ENCODE measurements around the gene SCLY.

Gene SCLY

GRCh38 chr2:238119756-238120462 is 59.1 kb downstream of the SCLY start:
- Histone ChIP-seq H3K4me3 (ENCODE audit: low read length) (no peak overlapping the region), H3K9me3 (ENCODE audit: insufficient read depth, low read depth, low read length) (no peaks in the 10 kb centered on the region), H3K36me3 (ENCODE audit: insufficient read depth, low read depth, low read length) (no peaks in the 10 kb centered on the region), H3K4me1 (ENCODE audit: insufficient read depth, low read length) (no peaks in the 10 kb centered on the region), H3K27me3 (ENCODE audit: insufficient read depth, low read length) (peaks cover 13% of the 10 kb centered on the region; the same call in 1 of the 2 replicates), H3K27ac (ENCODE audit: low read length) (no peak overlapping the region), H3K9ac (ENCODE audit: low read depth, low read length) (no peak overlapping the region)

GRCh38 chr2:238120463-238121298 is 59.9 kb downstream of the SCLY start:
- Histone ChIP-seq H3K36me3 (ENCODE audit: insufficient read depth, low read depth, low read length) (no peaks in the 10 kb centered on the region), H3K4me3 (ENCODE audit: low read length) (no peak overlapping the region), H3K27ac (ENCODE audit: low read length) (no peak overlapping the region), H3K27me3 (ENCODE audit: insufficient read depth, low read length) (peaks cover 13% of the 10 kb centered on the region; the same call in 1 of the 2 replicates), H3K4me1 (ENCODE audit: insufficient read depth, low read length) (no peaks in the 10 kb centered on the region), H3K9me3 (ENCODE audit: insufficient read depth, low read depth, low read length) (no peaks in the 10 kb centered on the region), H3K9ac (ENCODE audit: low read depth, low read length) (no peak overlapping the region)

- H3K27me3 ChIP-seq (ENCODE audit: insufficient read depth, low read length), result peaks cover 13% of the 10 kb centered on the region; the same call in 1 of the 2 replicates
- H3K4me1 ChIP-seq (ENCODE audit: insufficient read depth, low read length), result no peaks in the 10 kb centered on the region
- H3K9ac ChIP-seq (ENCODE audit: low read depth, low read length), result no peak overlapping the region
- no peaks in the 10 kb centered on the region for H3K36me3 ChIP-seq (ENCODE audit: insufficient read depth, low read depth, low read length)
- no peaks in the 10 kb centered on the region for H3K9me3 ChIP-seq (ENCODE audit: insufficient read depth, low read depth, low read length)
- no peak overlapping the region for H3K4me3 ChIP-seq (ENCODE audit: low read length)
- no peak overlapping the region for H3K27ac ChIP-seq (ENCODE audit: low read length)
Measured at GRCh38 chr2:238121511-238122286, 60.9 kb downstream of the SCLY start.

GRCh38 chr2:238122287-238123217 is 61.8 kb downstream of the SCLY start:
- H3K9ac ChIP-seq (ENCODE audit: low read depth, low read length), result no peak overlapping the region
- H3K27ac ChIP-seq (ENCODE audit: low read length), result no peak overlapping the region
- no peaks in the 10 kb centered on the region for H3K9me3 ChIP-seq (ENCODE audit: insufficient read depth, low read depth, low read length)
- no peak overlapping the region for H3K4me3 ChIP-seq (ENCODE audit: low read length)
- no peaks in the 10 kb centered on the region for H3K36me3 ChIP-seq (ENCODE audit: insufficient read depth, low read depth, low read length)
- no peaks in the 10 kb centered on the region for H3K4me1 ChIP-seq (ENCODE audit: insufficient read depth, low read length)
- peaks cover 12% of the 10 kb centered on the region; the same call in 1 of the 2 replicates for H3K27me3 ChIP-seq (ENCODE audit: insufficient read depth, low read length)

- peaks cover 4% of the 10 kb centered on the region for H3K27me3 ChIP-seq (ENCODE audit: insufficient read depth, low read length)
- H3K9ac ChIP-seq (ENCODE audit: low read depth, low read length), result no peak overlapping the region
- H3K36me3 ChIP-seq (ENCODE audit: insufficient read depth, low read depth, low read length), result no peaks in the 10 kb centered on the region
- no peak overlapping the region for H3K4me3 ChIP-seq (ENCODE audit: low read length)
- no peaks in the 10 kb centered on the region for H3K4me1 ChIP-seq (ENCODE audit: insufficient read depth, low read length)
- no peaks in the 10 kb centered on the region for H3K9me3 ChIP-seq (ENCODE audit: insufficient read depth, low read depth, low read length)
- no peak overlapping the region for H3K27ac ChIP-seq (ENCODE audit: low read length)
Measured at GRCh38 chr2:238123218-238123971, 62.6 kb downstream of the SCLY start.

- H3K9ac ChIP-seq (ENCODE audit: low read depth, low read length), result no peak overlapping the region
- H3K27me3 ChIP-seq (ENCODE audit: insufficient read depth, low read length), result no peaks in the 10 kb centered on the region; the same call in 1 of the 2 replicates
- H3K9me3 ChIP-seq (ENCODE audit: insufficient read depth, low read depth, low read length), result no peaks in the 10 kb centered on the region
- no peak overlapping the region for H3K4me3 ChIP-seq (ENCODE audit: low read length)
- H3K36me3 ChIP-seq (ENCODE audit: insufficient read depth, low read depth, low read length), result no peaks in the 10 kb centered on the region
- H3K27ac ChIP-seq (ENCODE audit: low read length), result no peak overlapping the region
- H3K4me1 ChIP-seq (ENCODE audit: insufficient read depth, low read length), result no peaks in the 10 kb centered on the region
Measured at GRCh38 chr2:238123991-238124470, 63.2 kb downstream of the SCLY start.

GRCh38 chr2:238124488-238125126 is 63.8 kb downstream of the SCLY start:
- Histone ChIP-seq H3K9ac (ENCODE audit: low read depth, low read length) (no peak overlapping the region), H3K27ac (ENCODE audit: low read length) (no peak overlapping the region), H3K36me3 (ENCODE audit: insufficient read depth, low read depth, low read length) (no peaks in the 10 kb centered on the region), H3K9me3 (ENCODE audit: insufficient read depth, low read depth, low read length) (no peaks in the 10 kb centered on the region), H3K27me3 (ENCODE audit: insufficient read depth, low read length) (no peaks in the 10 kb centered on the region; the same call in 1 of the 2 replicates), H3K4me1 (ENCODE audit: insufficient read depth, low read length) (no peaks in the 10 kb centered on the region), H3K4me3 (ENCODE audit: low read length) (no peak overlapping the region)

GRCh38 chr2:238125127-238125885 is 64.5 kb downstream of the SCLY start:
- H3K4me3 ChIP-seq (ENCODE audit: low read length), result no peak overlapping the region
- H3K9me3 ChIP-seq (ENCODE audit: insufficient read depth, low read depth, low read length), result no peaks in the 10 kb centered on the region
- no peak overlapping the region for H3K27ac ChIP-seq (ENCODE audit: low read length)
- no peaks in the 10 kb centered on the region for H3K4me1 ChIP-seq (ENCODE audit: insufficient read depth, low read length)
- H3K9ac ChIP-seq (ENCODE audit: low read depth, low read length), result no peak overlapping the region
- H3K36me3 ChIP-seq (ENCODE audit: insufficient read depth, low read depth, low read length), result no peaks in the 10 kb centered on the region
- H3K27me3 ChIP-seq (ENCODE audit: insufficient read depth, low read length), result no peaks in the 10 kb centered on the region; the same call in 1 of the 2 replicates

GRCh38 chr2:238126338-238126737 is 65.5 kb downstream of the SCLY start:
- H3K9ac ChIP-seq (ENCODE audit: low read depth, low read length), result no peak overlapping the region
- H3K4me1 ChIP-seq (ENCODE audit: insufficient read depth, low read length), result no peaks in the 10 kb centered on the region
- H3K9me3 ChIP-seq (ENCODE audit: insufficient read depth, low read depth, low read length), result no peaks in the 10 kb centered on the region
- no peaks in the 10 kb centered on the region for H3K36me3 ChIP-seq (ENCODE audit: insufficient read depth, low read depth, low read length)
- H3K27ac ChIP-seq (ENCODE audit: low read length), result no peak overlapping the region
- H3K4me3 ChIP-seq (ENCODE audit: low read length), result no peak overlapping the region
- no peaks in the 10 kb centered on the region; the same call in 1 of the 2 replicates for H3K27me3 ChIP-seq (ENCODE audit: insufficient read depth, low read length)
